ENCODE results near the gene KLHL25.
A peak's percentile ranks its signal among the peaks of the same experiment; 100 is the strongest.
"Not testable (repeated sequence)": the region's sequence is repeated elsewhere in the genome, so short reads cannot be mapped to it uniquely, and the experiment has no call there.

Gene KLHL25, protein sequence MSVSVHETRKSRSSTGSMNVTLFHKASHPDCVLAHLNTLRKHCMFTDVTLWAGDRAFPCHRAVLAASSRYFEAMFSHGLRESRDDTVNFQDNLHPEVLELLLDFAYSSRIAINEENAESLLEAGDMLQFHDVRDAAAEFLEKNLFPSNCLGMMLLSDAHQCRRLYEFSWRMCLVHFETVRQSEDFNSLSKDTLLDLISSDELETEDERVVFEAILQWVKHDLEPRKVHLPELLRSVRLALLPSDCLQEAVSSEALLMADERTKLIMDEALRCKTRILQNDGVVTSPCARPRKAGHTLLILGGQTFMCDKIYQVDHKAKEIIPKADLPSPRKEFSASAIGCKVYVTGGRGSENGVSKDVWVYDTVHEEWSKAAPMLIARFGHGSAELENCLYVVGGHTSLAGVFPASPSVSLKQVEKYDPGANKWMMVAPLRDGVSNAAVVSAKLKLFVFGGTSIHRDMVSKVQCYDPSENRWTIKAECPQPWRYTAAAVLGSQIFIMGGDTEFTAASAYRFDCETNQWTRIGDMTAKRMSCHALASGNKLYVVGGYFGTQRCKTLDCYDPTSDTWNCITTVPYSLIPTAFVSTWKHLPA

DNA sequence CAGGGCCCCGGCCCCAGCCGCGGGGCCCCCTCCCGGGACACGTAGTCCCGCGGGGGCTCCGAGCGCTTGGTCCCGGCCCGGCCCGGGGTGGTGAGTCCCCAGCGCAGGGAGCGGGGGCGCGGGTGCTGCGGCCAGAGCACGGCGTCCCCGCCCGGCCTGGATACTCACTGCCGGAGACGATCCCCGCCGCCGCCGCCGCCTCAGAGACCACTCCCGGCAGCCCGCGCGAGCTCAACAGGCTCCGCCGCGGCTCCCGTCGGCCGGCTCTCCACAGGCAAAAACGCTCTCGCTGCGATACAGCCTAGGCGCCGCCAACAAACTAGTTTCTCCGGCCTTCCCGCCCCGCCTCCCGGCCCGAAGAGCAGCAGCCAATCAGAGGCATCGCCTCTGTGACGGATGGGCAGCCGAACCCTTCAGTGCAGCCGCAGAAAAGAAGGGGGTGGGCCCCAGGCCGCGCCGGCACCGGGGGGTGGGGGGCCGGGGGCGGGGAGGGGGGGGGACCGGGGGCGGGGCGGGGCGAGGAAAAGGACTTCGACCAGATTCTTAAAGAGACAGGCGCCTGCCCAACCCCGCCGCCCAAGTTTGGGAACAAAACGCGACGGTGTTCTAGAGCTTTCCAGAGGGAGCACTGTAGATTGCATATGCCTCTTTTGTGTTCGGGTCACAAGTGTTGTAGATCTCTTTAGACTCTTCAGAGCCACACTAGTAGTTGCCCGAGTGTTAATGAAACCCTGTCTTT lies at the start of gene KLHL25:
KLHL25 (minus strand) TSS at position 328 of the 739 bp plus-strand sequence. CDS start 25,115 bp downstream, outside the sequence.
- DNase-seq (ENCODE audit: low spot score): peak; percentile 87

DNA sequence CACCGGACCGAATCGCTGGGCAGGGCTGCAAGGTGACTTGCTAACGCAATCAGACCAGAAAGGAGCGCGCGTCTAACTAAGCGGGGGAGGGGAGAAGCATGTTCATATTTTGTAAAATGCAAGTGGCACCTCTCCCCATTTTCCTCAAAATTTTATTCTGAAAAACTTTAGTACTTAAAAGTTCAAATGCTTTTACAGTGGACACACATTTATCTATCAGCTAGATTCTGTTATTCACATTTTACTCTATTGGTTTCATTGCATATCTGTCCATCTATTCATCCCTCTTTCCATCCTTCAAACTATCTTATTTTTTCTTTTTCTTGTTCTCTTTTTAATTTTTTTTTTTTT lies 46.1 kb upstream of the KLHL25 start:
- no peak for DNase-seq (ENCODE audit: low spot score)

DNA sequence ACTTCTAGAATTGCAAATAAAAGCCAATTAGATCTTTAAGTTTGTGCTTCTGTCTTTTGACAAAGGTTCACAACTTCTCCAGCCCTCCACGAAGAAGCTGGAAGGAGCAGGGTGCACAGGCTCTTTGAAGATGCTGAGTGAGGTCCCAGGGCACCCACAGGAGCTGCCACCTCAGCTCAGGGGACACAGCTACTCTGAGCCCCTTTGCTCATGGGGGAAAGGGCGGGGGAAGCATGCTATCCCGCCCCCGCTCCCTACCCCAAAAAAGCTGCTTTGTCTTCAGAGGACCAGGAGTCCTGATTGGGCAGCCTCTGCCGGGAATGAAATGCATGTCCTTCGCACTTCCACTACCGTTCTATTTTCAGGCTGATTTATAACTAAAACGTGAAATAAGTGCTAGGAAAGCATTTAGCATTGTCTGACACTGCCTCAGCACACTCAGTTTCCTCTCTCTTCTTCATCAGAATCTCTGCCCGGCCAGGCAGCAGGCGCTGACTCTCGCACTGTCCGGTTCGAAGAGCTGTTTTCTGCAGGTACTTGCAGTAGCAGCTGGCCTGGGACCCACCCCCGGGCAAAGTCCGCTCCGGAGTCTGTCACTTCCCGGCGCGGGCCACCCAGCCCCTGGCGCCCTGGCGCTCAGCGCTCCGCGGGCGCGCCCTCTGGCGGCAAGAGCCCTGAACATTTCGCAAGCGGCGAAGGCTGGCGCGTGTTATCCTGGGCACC lies 45.5 kb upstream of the KLHL25 start:
- peak; percentile 69 for DNase-seq (ENCODE audit: low spot score)

DNA sequence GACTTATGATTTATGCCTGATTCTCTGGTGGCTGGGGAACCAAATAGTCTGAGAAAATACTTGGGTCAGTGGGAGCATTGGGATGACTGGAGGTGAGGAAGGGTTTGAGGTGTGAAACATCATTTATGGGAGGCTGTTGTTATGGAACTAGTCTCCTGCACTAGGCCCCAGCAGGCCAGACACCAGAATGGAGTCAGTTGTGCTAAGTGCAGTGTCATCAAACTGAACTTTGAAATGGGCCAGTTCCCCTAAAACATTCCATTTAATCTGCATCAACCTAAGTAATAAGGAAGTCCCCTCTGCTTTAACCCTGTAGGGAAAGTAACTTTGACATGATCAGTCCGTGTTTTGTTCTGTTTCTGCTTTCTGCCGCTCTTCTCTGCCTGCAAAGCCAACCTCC lies 44.9 kb upstream of the KLHL25 start:
- no peak for DNase-seq (ENCODE audit: low spot score)

DNA sequence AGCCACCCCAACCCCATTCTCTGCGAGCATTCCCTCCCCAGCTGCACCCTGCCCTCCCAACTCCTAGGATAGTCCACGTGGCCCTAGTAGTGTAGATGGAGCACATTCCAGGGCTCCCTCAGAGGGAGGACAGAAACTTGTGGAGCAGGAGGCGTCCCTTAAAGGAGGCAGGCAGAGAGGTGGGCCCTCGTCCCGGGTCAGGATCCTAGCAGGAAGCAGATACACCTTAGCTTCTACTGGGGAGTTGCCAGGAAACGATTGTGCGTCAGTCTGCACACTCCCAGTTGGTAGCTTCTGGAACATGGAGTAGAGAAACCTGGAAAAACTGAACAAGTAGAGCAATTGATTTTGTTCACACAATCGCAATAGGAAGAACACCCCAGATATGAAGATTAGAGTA lies 43.9 kb upstream of the KLHL25 start:
- DNase-seq (ENCODE audit: low spot score): no peak

DNA sequence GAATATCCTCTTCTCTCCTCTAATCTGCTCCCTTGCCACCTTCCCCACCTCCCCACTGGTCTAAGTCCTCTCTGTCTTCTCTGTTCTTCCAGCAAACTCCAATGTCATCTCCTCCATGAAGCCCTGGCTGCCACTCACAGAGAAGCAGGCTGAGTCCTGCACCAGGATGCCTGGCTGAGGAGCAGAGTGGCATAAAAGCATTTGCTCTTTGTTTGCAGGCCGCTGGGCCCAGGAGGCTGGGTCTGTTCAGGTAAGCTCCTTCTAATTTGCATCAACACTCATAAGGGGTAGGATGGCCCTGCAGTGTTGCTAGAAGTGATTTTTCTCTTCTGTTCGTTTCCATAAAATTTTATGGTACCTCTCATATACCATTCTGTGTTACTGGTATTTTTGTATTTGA lies 43.2 kb upstream of the KLHL25 start:
- DNase-seq (ENCODE audit: low spot score): no peak

DNA sequence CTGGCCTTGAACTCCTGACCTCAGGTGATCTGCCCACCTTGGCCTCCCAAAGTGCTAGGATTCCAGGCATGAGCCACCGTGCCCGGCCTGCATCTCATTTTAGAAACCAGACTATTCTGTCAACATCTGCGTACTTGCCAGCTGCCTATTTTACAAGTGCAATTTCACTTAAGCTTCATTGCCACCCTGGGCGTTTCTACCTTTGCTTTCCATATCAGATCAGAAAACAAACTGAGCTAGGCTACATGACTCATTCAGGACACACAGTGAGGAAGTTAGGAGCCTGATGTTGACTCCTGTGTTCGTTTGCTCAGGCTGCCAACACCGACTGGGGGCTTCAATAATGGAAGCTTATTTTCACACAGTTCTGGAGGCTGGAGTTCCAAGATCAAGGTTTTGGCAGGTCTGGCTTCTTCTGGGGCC lies 42.3 kb upstream of the KLHL25 start:
- no peak for DNase-seq (ENCODE audit: low spot score)

DNA sequence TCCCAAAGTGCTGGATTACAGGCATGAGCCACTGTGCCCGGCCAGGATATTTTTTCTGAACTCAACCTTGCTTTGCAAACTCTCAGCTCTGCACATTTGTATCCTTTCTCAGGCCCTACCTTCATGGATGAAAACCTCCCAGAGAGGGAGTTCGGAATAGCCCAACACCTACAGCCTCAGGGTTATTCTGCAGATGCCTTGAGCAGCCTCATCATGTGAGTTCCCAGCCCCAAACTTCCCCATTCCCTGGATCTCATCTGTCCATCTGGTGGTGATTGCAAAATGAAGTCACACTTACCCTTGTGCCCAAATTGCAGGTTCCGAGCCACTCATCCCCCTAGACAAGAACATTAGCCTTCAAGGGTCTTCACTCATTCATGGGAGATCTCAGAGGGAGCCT lies 39.9 kb upstream of the KLHL25 start:
- no peak for DNase-seq (ENCODE audit: low spot score)

DNA sequence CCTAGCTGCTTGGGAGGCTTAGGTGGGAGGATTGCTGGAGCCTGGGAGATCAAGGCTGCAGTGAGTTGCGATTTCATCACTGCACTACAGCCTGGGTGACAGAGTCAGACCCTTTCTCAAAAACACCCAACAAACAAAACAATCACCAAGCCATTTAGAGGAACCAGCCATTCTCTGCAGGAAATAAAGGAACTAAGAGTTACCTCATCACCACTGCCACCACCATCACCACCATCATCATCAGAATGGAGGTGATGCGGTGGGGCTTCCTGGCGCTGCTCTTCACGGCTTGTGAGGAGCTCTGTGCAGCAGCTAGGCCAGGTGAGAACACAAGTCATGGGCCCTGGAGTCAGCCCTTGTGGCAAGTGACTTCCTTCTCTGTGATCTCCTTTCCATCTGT lies 37.7 kb upstream of the KLHL25 start:
- DNase-seq (ENCODE audit: low spot score): no peak

DNA sequence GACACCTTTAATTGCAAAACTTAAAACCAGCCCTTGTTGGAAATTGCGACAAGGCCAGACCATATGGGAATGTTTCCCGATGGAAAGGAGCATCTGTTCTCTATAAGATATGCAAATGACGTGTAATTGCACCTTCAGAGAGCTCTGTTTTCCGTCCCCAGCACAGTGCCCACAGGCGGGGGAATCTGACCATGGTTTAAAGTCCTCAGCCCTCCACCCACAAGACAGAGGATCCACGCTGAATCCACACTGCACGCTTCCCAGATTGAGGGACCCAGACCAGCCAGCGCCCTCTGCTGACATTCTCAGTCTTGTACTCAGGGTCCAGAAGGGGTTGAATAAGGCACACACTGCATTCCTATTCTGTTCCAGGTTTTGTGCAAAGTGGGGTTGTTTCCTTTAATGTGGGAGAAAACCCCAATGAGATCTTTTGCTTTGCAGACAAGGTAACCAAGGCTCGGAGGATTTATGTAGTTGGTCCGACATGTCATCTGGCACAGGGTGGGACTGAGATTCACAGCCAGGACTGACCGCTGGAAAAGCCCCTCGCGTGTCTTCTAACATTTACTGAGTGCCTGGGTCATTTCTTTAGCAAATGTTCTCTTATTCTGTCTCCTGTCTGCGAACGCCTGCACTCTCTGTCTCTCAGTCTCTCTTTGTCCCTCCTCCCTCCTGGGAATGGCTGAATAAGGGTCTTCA lies 36.8 kb upstream of the KLHL25 start:
- peak; percentile 22 for DNase-seq (ENCODE audit: low spot score)

DNA sequence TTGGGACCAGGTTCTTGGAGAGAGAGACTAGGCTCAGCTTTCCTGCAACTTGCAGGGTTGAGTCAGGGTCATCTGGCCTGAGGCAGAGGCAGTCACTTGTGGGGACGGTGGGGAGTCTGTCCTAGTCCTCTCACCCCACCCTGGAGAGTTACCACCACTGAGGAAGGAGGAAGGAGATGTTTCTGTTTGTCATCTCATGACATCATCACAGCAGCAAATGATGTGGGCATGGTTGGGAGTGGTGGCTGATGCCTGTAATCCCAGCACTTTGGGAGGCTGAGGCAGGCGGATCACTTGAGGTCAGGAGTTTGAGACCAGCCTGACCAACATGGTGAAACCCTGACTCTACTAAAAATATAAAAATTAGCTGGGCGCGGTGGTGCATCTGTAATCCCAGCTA lies 35.0 kb upstream of the KLHL25 start:
- not testable (repeated sequence) for DNase-seq (ENCODE audit: low spot score)

DNA sequence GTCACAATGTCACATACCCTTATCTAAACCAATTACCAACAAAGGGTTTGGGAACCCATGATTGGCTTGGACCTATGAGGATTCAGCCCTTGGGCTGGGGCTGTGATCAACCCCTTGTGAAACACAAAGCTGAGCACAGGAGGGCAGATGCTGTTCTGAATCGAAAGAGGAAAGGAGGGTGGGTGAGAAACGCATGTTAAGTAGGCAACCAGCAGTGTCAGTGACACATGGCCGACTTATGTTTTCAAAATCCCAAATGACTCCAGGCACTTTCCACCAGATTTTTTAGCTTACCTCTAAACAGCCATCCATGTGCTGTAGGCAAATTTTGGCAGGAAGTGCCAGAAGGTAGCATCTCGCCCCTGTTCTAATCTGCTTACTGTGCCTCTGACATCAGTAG lies 34.1 kb upstream of the KLHL25 start:
- no peak for DNase-seq (ENCODE audit: low spot score)

DNA sequence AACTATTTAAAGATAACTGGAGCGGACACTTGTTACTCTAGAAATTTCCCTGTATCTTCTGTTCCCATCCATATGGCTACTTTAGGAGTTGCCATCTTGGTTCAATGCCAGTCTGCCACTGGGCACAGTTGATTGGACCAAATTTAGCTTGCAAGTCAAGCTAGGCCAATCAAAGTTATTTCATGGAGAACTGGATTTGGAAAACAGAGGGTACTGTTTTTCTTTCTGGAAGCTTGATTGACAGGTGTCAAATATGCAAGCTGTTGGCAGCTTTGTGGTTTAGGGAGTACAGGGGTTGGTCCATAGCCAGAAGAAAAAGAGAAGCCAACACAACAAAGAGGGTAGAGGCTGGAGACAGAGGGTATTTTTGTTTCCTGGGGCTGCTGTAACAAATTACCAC lies 33.4 kb upstream of the KLHL25 start:
- no peak for DNase-seq (ENCODE audit: low spot score)

DNA sequence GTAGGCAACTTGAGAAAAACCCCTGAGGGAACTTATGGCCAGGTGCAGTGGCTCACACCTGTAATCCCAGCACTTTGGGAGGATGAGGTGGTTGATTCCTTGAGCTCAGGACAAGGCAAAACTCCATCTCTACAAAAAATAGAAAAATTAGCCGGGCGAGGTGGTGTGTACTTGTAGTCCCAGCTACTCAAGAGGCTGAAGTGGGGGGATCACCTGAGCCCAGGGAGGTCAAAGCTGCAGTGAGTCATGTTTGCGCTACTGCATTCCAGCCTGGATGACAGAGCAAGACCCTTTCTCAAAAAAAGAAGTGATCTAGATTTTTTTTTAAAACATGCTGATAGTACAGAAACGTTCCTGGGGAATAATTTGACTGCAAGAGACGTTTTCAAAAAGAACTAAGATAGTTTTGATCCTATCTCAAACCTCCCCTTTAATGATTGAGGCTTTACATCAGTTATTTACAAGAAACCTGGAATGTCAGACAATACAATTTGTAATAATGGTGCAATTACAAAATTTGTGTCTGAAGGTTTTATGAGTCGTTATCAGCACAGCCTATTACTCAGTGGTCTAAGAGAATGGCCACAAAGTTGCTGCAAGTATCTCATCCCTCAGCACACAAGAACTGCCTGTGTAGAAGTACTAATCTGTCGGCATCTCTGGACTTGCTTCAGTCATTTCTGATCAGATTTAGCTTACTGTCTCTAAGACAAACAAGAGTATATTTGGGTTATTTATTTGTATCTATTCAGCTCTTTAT lies 32.2 kb upstream of the KLHL25 start:
- no peak for DNase-seq (ENCODE audit: low spot score)

DNA sequence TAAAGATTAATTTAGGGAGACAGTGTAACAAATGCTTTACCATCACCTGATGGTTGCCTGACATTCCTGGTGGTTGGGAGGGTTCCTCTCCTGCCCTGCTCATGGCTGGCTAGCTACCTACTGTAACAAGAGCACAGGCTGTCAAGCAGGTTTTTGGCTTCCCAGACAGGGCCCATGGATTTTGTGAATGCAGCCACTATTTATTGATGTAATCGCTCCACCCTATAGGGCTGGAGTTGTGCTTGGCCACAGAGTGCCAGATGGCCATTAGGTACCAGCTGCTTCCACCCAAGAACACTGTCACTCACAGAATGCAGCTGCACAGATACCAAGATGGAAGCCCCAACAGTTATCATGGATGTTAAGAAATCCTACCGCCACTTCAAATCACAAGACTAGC lies 31.0 kb upstream of the KLHL25 start:
- no peak for DNase-seq (ENCODE audit: low spot score)

DNA sequence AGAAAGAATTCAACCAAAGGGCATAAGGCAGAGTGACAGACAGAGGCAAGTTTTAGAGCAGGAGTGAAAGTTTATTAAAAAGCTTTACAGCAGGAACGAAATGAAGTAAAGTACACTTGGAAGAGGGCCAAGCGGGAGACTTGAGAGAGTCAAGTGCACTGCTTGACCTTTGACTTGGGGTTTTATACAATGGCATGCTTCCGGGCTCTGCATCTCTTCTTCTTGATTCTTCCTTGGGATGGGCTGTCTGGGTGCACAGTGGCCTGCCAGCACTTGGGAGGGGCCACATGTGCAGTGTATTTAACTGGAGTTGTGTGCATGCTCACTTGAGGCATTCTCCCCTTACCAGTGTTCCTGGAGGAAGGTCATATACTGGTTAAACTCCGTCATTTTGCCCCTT lies 30.4 kb upstream of the KLHL25 start:
- no peak for DNase-seq (ENCODE audit: low spot score)

DNA sequence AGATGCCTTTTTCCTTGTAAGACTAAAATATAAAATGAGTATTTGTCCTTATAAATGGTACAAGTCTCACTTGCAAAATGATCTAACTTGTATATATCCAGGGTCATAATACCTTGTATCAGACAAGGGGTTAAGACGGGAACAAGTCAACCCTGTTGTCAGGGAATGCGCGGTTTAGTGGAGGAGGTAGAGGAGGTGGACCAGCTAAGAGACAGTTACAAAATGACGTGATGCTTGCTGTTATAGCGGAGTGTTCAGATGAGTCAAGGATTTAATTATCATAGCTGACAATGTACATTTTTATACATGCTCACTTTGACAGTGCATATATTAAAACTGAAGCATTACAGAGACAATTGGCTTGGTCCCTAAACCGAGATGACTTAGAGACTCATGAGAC lies 26.8 kb upstream of the KLHL25 start:
- no peak for DNase-seq (ENCODE audit: low spot score)

DNA sequence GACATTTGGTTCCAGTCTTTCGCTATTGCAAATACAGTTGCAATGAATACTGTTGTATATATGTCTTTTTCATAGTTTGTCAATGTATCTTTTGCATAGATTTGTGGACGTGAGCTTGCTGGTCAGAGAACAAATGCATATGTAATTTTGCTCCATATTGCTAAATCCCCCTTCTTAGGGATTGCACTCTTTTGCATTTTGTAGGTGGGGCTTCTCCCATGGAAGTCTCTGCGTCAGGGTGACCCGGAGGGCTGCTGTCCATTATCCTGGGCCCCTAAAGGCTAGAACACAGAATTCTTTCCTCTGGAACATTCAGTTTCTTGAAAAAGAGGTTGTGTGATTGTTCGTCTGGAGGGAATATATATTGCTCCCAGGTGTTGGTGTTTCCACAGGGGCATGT lies 25.2 kb upstream of the KLHL25 start:
- DNase-seq (ENCODE audit: low spot score): no peak

DNA sequence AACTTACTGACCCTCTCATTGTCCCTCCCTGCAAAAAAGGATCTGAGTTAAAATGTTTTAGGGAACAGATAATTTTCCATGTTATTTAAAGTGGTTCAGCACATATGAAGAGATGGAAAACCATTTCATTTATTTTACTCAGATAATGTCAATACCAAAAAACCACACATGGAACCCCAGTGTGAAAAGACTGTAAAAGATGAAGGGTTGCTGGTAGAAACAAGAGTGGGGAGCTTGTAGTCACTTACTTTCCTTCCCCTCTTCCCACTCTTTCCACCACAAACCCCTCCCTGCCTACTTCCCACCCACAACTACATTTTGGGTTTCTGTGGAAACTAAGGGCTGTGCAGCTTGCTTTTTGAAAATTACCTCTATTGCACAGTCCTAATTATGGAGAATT lies 18.5 kb upstream of the KLHL25 start:
- no peak for DNase-seq (ENCODE audit: low spot score)

DNA sequence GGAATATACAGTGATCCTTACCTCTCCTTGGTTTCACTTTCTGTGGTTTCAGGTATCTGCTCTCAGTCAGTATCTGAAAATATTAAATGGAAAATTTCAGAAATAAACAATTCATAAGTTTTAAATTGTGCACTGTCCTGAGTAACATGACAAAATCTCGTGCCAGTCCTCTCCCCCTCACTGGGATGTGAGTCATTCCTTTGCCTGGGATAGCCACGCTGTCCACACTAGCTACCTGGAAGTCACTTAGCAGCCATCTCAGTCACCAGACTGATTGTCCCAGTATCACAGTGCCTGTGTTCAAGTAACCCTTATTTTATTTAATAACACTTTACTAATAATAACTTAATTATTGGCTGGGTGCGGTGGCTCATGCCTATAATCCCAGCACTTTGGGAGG lies 15.3 kb upstream of the KLHL25 start:
- DNase-seq (ENCODE audit: low spot score): no peak

DNA sequence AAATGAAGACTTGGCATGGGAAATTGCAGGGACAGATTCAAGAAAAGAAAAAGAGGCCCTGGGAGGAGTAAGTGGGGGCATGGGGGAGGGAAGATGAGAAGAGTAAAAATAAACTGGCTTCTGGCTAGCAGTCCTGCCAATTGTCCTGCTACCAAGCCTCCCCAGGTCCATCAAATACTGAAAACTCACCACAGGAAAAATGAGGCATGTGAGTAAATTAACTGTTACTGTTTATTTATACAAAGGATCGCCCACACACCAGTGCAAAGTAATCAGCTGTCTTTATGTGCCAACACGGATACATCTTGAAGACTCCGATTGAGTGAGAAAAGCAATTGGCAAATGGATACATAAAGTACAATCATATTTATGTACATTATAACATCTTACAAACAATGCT lies 10.7 kb upstream of the KLHL25 start:
- DNase-seq (ENCODE audit: low spot score): no peak
